ENCODE results near the gene CACNA1D.

GRCh38 chr3:53682807-53683206 is 188.4 kb downstream of the CACNA1D start:
- TF ChIP-seq CTCF (IDR thresholded peaks at IDR 0.05; ENCODE audit: insufficient read depth, low read length, poor library complexity, severe bottlenecking), result no peak
- TF ChIP-seq EZH2phosphoT487 (conservative IDR thresholded peaks at IDR 0.05; ENCODE audit: low read length), result no peak

Measured in SU-DHL-6 (cell line).